ENCODE measurements around the gene SMC1A.
A peak's percentile ranks its signal among the peaks of the same experiment; 100 is the strongest.

SMC1A gene

DNA sequence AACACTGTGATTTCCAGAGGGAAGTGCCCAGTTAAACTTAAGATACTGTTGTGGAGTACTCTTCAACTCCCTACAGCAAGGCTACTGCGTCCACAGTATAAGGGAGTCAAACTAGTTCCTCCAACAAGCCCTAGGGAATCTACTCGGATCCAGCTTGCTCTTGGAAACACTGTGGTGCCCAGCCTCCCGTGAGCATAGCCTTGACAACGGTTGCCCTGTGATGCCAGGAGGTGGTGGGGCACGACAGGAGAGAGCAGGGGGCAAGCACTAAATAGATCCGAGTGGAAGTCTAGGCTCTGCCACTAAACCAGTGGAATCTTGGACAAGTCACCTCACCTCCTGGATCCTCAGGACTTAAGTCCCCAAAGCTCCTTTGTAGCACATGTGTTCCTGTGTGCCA lies 45.6 kb downstream of the SMC1A start:
- no peak overlapping the region for H3K9ac ChIP-seq (ENCODE audit: low read length)
- H3K36me3 ChIP-seq (replicated peaks; ENCODE audit: insufficient read depth, low read length): no peaks in the 10 kb centered on the region; the same call in 1 of the 2 replicates
- no peaks in the 10 kb centered on the region for H3K9me3 ChIP-seq (replicated peaks; ENCODE audit: insufficient read depth, low read length)
- no peak overlapping the region for H3K4me3 ChIP-seq (ENCODE audit: low read length)
- no peak overlapping the region for H2AFZ ChIP-seq (ENCODE audit: low read length)
- no peak overlapping the region for H3K4me2 ChIP-seq (ENCODE audit: low read depth, low read length)
- no peaks in the 10 kb centered on the region for H3K27me3 ChIP-seq (replicated peaks; ENCODE audit: insufficient read depth, low read length)
- no peaks in the 10 kb centered on the region for H3K79me2 ChIP-seq (ENCODE audit: low read length)
- no peaks in the 10 kb centered on the region for H4K20me1 ChIP-seq (ENCODE audit: insufficient read depth, low read length)
- no peaks in the 10 kb centered on the region for H3F3A ChIP-seq (ENCODE audit: insufficient read depth, low read length)
- H3K4me1 ChIP-seq (ENCODE audit: low read length): no peaks in the 10 kb centered on the region
- DNase-seq: no peak
- H3K27ac ChIP-seq (ENCODE audit: low read length): no peak overlapping the region
- H3K9me2 ChIP-seq (replicated peaks; ENCODE audit: insufficient read depth, low read length): no peaks in the 10 kb centered on the region
- TF ChIP-seq EZH2phosphoT487 (IDR thresholded peaks at IDR 0.05; ENCODE audit: low read length) (no peak), EZH2 (optimal IDR thresholded peaks at IDR 0.05; ENCODE audit: low read depth, low read length) (no peak)
- TF ChIP-seq, protein P1, sequence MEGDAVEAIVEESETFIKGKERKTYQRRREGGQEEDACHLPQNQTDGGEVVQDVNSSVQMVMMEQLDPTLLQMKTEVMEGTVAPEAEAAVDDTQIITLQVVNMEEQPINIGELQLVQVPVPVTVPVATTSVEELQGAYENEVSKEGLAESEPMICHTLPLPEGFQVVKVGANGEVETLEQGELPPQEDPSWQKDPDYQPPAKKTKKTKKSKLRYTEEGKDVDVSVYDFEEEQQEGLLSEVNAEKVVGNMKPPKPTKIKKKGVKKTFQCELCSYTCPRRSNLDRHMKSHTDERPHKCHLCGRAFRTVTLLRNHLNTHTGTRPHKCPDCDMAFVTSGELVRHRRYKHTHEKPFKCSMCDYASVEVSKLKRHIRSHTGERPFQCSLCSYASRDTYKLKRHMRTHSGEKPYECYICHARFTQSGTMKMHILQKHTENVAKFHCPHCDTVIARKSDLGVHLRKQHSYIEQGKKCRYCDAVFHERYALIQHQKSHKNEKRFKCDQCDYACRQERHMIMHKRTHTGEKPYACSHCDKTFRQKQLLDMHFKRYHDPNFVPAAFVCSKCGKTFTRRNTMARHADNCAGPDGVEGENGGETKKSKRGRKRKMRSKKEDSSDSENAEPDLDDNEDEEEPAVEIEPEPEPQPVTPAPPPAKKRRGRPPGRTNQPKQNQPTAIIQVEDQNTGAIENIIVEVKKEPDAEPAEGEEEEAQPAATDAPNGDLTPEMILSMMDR (IDR thresholded peaks at IDR 0.05; ENCODE audit: low read length): no peak

DNA sequence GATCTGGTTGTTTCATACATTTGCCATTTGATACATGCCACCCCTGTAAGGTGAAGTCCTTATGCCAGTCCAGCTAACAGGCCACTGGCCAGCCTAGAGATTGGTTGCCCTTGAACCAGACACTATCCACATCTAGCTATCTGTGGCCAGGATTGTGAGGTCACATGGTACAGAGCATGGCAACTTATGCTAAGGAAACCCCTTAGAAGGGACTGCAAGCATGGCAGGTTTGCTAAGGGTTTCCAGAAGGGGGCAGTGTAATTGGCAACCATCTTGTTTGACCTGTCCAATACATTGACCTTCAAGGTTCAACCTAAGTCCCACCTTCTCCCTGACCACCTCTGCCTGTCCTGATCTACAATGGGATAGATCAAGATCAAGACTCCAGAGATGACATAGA lies 47.5 kb downstream of the SMC1A start:
- Histone ChIP-seq H3K36me3 (replicated peaks; ENCODE audit: insufficient read depth, low read length) (no peaks in the 10 kb centered on the region; the same call in 1 of the 2 replicates), H3K9ac (ENCODE audit: low read length) (no peak overlapping the region), H3K27me3 (replicated peaks; ENCODE audit: insufficient read depth, low read length) (no peaks in the 10 kb centered on the region), H3K4me1 (ENCODE audit: low read length) (no peaks in the 10 kb centered on the region), H3K4me3 (ENCODE audit: low read length) (no peak overlapping the region), H3K27ac (ENCODE audit: low read length) (no peak overlapping the region), H2AFZ (ENCODE audit: low read length) (no peak overlapping the region), H3K9me3 (replicated peaks; ENCODE audit: insufficient read depth, low read length) (no peaks in the 10 kb centered on the region), H3K79me2 (ENCODE audit: low read length) (no peaks in the 10 kb centered on the region), H3F3A (ENCODE audit: insufficient read depth, low read length) (no peaks in the 10 kb centered on the region), H4K20me1 (ENCODE audit: insufficient read depth, low read length) (no peaks in the 10 kb centered on the region), H3K4me2 (ENCODE audit: low read depth, low read length) (no peak overlapping the region), H3K9me2 (replicated peaks; ENCODE audit: insufficient read depth, low read length) (no peaks in the 10 kb centered on the region)
- no peak for DNase-seq
- TF ChIP-seq, protein P1 (IDR thresholded peaks at IDR 0.05; ENCODE audit: low read length): 0 out of 2 replicates have a peak, but pooled peaks have one; percentile 9
- TF ChIP-seq EZH2phosphoT487 (IDR thresholded peaks at IDR 0.05; ENCODE audit: low read length) (no peak), EZH2 (optimal IDR thresholded peaks at IDR 0.05; ENCODE audit: low read depth, low read length) (no peak)

DNA sequence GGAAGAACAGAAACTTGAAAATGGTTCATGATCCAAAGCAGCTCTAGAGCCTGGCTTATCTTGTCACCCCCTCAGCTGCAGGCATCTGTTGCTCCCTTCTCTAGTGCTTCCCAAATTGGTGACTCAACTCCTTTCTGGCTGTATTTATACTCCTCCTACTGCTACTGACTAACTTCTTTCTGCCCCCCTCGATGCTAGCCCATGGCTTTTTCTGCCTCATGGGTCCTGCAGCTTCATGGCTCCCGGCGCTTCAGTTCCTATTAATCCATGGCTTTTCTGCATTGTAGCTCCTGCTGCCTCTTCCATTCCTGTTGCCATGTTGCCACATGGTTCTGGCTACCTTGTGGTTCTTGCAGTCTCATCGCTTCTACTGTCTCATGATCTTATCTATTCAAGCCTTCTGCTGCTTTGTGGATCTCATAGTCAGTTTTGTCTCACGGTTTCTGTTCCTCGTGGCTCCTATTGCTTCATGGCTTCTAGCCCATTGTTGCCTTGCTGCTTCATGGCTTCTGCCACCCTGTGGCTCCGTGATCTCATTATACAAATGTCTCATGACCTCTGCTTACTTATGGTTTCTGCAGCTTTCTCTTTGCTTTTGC lies 48.1 kb downstream of the SMC1A start:
- DNase-seq: no peak

More for the DNA sequence above, 48.1 kb downstream of the SMC1A start:
- no peak overlapping the region for H3K9ac ChIP-seq (ENCODE audit: low read length)
- H3K79me2 ChIP-seq (ENCODE audit: low read length): no peaks in the 10 kb centered on the region
- TF ChIP-seq EZH2 (optimal IDR thresholded peaks at IDR 0.05; ENCODE audit: low read depth, low read length): no peak
- TF ChIP-seq, protein P1 (IDR thresholded peaks at IDR 0.05; ENCODE audit: low read length): no peak
- TF ChIP-seq EZH2phosphoT487 (IDR thresholded peaks at IDR 0.05; ENCODE audit: low read length): no peak
- H3K4me3 ChIP-seq (ENCODE audit: low read length): no peak overlapping the region
- H2AFZ ChIP-seq (ENCODE audit: low read length): no peak overlapping the region
- no peak overlapping the region for H3K4me2 ChIP-seq (ENCODE audit: low read depth, low read length)
- no peaks in the 10 kb centered on the region for H3K9me3 ChIP-seq (replicated peaks; ENCODE audit: insufficient read depth, low read length)
- no peaks in the 10 kb centered on the region for H3K27me3 ChIP-seq (replicated peaks; ENCODE audit: insufficient read depth, low read length)
- H3F3A ChIP-seq (ENCODE audit: insufficient read depth, low read length): no peaks in the 10 kb centered on the region
- no peaks in the 10 kb centered on the region for H3K4me1 ChIP-seq (ENCODE audit: low read length)
- H3K9me2 ChIP-seq (replicated peaks; ENCODE audit: insufficient read depth, low read length): no peaks in the 10 kb centered on the region
- no peaks in the 10 kb centered on the region for H3K36me3 ChIP-seq (replicated peaks; ENCODE audit: insufficient read depth, low read length)
- no peaks in the 10 kb centered on the region for H4K20me1 ChIP-seq (ENCODE audit: insufficient read depth, low read length)
- no peak overlapping the region for H3K27ac ChIP-seq (ENCODE audit: low read length)

Data from MM.1S (cell line).